Hematopoietic multipotent progenitor cell (in vitro differentiated cells): Measurements from ENCODE around the gene FER. TPM values are rescaled to one million over a fixed set of nuclear protein-coding genes. Genes with fewer than 3 reads are reported as not detected.
"Not testable (repeated sequence)": the region's sequence is repeated elsewhere in the genome, so short reads cannot be mapped to it uniquely, and the experiment has no call there.

ENCODE experiments used
- DNase-seq, 3 donors: peaks; one replicate each; pipeline ENCODE4 v3.0.0-alpha.2; 2011 to 2015; ENCODE audit warnings: low read depth in 2 of 3, low spot score in 2 of 3
- total RNA-seq: library from RNA; depleted of rRNA; stranded (reverse); fragments of >200 nt; gene quantifications from one replicate; pipeline ENCODE4 v1.2.3, GENCODE V29; 2012

The FER gene
- total RNA-seq, 1 donor: 4.3 TPM

- DNase-seq: peak in 1 of 3 donors; percentile 8
These were observed 120.0 kb downstream of the FER start for GRCh38 chr5:108867656-108868055.

GRCh38 chr5:108869066-108869465 is 121.4 kb downstream of the FER start:
- DNase-seq: no peak

GRCh38 chr5:108876451-108876850 is 128.8 kb downstream of the FER start:
- no peak for DNase-seq

GRCh38 chr5:108878756-108879155 is 131.1 kb downstream of the FER start:
- no peak for DNase-seq

- DNase-seq: no peak
These were observed 133.4 kb downstream of the FER start for GRCh38 chr5:108881133-108881532.

- DNase-seq: no peak
These were observed 137.0 kb downstream of the FER start for GRCh38 chr5:108884736-108885135.

- no peak for DNase-seq
These were observed 150.6 kb downstream of the FER start for GRCh38 chr5:108898257-108898656.

- no peak for DNase-seq
These were observed 151.0 kb downstream of the FER start for GRCh38 chr5:108898707-108899106.

GRCh38 chr5:108899244-108899643 is 151.5 kb downstream of the FER start:
- not testable (repeated sequence) for DNase-seq

GRCh38 chr5:108900668-108901067 is 153.0 kb downstream of the FER start:
- no peak for DNase-seq

- DNase-seq: no peak
These were observed 158.1 kb downstream of the FER start for GRCh38 chr5:108905805-108906204.

GRCh38 chr5:108910627-108911026 is 162.9 kb downstream of the FER start:
- DNase-seq: no peak

GRCh38 chr5:108911055-108911454 is 163.4 kb downstream of the FER start:
- DNase-seq: no peak

GRCh38 chr5:108917596-108917995 is 169.9 kb downstream of the FER start:
- no peak for DNase-seq

GRCh38 chr5:108919591-108920326 is 172.1 kb downstream of the FER start:
- DNase-seq: peak in 1 of 3 donors; percentile 13

- no peak for DNase-seq
These were observed 176.8 kb downstream of the FER start for GRCh38 chr5:108924457-108924961.

- no peak for DNase-seq
These were observed 177.4 kb downstream of the FER start for GRCh38 chr5:108925073-108925472.

- DNase-seq: no peak
These were observed 182.4 kb downstream of the FER start for GRCh38 chr5:108930107-108930506.

- DNase-seq: no peak
These were observed 187.9 kb downstream of the FER start for GRCh38 chr5:108935611-108936010.

- no peak for DNase-seq
These were observed 189.5 kb downstream of the FER start for GRCh38 chr5:108937221-108937620.

- no peak for DNase-seq
These were observed 192.8 kb downstream of the FER start for GRCh38 chr5:108940506-108940905.

- DNase-seq: no peak
These were observed 194.0 kb downstream of the FER start for GRCh38 chr5:108941746-108942145.

GRCh38 chr5:108942701-108943100 is 195.0 kb downstream of the FER start:
- no peak for DNase-seq
